ENCODE data around the gene LPAR1.

GRCh38 chr9:110830495-110830894, 207.8 kb downstream of the LPAR1 start:
- TF ChIP-seq ZNF561 (tag by site-specific recombination; IDR thresholded peaks at IDR 0.05; ENCODE audit: borderline replicate concordance) (no peak), KLF1 (tag by site-specific recombination; IDR thresholded peaks at IDR 0.05) (no peak)
